HG03432 (cell line): ENCODE measurements around the gene COL9A1.
"Not testable (repeated sequence)": the region's sequence is repeated elsewhere in the genome, so short reads cannot be mapped to it uniquely, and the experiment has no call there.

Source experiments
- ATAC-seq: cut with Tn5 transposase; IDR thresholded peaks from one replicate; pipeline ENCODE4 v1.9.1; 2021; ENCODE audit warnings: mild to moderate bottlenecking, moderate library complexity; ENCODE audit not compliant: unreplicated experiment

COL9A1 gene

GRCh38 chr6:70303034-70303525, at the start of gene COL9A1:
TSS of gene COL9A1 (minus strand) at chr6:70303084. CDS start at chr6:70302924, 160 bp downstream.
- ATAC-seq, result no peak

DNA sequence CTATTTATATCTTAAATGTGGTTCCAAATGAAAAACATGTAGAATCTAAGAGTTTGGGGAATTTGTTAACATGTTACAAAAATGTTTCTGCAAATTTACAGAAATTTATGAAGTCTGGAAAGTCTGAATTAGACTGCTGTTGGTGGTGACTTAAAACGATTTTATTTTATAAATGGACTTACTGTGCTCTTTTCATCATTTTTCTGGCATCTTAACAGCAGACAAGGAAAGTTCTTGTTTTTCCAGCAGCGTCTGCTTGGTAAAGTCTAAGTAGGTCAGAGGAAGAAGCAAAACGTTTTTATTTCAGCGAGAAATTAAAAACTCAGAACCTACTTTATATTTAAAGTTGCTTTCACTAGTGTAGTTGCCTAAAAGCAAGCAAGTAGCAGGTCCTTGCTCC, 48.6 kb upstream of the COL9A1 start:
- ATAC-seq, result no peak

DNA sequence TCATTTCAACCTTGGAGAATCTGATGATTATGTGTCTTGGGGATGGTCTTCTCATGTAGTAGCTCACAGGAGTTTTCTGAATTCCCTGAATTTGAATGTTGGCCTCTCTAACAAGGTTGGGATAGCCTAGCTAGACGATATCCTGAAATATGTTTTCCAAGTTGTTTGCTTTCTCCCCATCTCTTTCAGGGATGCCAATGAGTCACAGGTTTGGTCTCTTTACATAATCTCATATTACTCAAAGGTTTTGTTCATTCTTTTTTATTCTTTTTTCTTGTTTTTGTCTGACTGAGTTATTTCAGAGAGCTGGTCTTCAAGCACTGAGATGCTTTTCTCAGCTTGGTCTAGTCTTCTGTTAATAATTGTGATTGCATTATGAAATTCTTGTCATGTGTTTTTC, 42.7 kb upstream of the COL9A1 start:
- no peak for ATAC-seq

GRCh38 chr6:70343313-70343712, 40.4 kb upstream of the COL9A1 start:
- no peak for ATAC-seq

GRCh38 chr6:70339810-70340209, 36.9 kb upstream of the COL9A1 start:
- ATAC-seq, result not testable (repeated sequence)

DNA sequence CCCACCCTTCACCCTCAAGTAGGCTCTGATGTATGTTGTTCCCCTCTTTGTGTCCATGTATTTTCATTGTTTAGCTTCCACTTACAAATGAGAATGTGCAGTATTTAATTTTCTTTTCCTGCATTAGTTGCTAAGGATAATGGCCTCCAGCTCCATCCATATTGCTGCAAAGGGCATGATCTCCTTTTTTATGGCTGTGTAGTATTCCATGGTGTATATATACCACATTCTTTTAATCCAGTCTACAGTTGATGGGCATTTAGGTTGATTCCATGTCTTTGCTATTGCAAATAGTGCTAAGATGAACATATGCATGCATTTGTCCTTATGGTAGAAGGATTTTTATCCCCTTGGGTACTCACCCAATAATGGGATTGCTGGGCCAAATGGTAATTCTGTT, 35.9 kb upstream of the COL9A1 start:
- ATAC-seq, result no peak

DNA sequence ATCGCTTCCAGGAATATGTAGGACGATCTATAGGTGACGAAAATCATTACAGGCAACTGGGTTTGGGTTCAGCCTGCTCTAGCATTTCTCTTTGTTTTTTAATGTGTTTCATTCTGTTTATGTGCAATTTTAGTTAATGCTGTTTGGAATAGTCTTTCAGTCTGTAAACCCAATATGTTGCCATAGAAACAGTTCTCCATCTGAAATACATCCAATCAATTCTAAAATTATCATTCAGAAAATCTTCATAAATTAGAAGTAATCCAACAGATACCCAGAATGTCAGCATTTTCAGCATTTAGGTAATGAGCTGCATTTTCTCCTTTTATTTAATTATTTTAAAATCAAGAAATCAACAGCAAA, 34.8 kb upstream of the COL9A1 start:
- ATAC-seq, result no peak

GRCh38 chr6:70336996-70337742, 34.3 kb upstream of the COL9A1 start:
- ATAC-seq, result no peak

GRCh38 chr6:70327036-70327435, 24.2 kb upstream of the COL9A1 start:
- ATAC-seq, result no peak

GRCh38 chr6:70325009-70325408, 22.1 kb upstream of the COL9A1 start:
- ATAC-seq, result no peak

DNA sequence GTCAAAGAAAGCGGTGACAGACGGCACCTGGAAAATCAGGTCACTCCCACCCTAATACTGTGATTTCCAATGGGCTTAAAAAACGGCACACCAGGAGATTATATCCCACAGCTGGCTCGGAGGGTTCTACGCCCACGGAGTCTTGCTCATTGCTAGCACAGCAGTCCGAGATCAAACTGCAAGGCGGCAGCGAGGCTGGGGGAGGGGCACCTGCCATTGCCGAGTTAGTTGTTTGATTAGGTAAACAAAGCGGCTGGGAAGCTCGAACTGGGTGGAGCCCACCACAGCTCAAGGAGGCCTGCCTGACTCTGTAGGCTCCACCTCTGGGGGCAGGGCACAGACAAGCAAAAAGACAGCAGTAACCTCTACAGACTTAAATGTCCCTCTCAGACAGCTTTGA, 14.9 kb upstream of the COL9A1 start:
- not testable (repeated sequence) for ATAC-seq

DNA sequence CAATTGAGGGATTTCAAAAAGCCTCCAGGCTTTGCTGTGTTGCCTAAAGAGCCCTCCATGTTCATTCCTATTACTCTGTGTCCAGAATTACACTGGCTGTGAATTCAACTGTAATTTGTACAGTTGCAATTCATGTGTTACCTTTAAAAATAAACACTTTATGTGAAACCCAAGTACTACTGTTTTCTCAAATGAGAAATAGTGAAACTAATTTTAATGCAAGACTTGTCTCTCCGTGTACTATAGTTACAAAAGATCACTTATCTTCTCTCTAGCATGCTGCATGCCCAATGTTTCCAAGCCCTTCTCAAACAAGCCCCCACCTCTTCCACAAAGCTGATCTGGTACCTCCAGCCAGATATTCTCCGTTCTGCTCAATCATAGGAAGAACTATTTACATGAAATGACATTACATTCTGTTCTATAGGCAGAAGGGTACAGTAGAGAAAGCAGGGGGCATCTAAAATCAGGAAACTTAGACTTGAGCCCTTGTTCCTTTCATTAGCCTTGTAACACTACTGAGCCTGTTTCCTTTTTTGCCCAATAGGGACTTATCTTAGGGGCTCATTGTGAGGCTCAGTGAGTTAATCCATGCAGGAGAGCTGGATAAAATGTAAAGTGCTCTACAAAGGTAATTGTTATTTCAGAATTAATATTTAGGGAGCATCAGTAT, 12.3 kb upstream of the COL9A1 start:
- ATAC-seq, result peak; percentile 73

DNA sequence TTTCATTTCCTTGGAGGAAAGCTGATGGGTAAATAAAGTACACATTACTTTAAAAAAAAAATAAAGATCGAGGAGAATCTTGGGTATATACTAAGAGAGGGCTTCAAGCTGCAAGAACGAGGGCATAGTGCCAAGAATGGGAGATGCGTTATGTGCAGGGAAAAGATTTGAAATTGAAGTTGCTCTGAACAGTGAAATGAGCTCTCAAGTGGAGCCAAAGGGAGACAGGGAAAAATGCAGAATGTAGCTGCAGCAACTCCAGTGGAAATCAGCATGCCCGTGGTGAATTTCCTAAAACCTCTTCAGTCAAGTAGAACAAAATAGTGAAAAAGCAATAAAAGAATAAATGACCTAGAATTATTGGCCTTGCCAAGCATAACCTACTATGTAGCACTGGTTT, 11.4 kb upstream of the COL9A1 start:
- ATAC-seq, result no peak

- ATAC-seq, result no peak
Observed at GRCh38 chr6:70312165-70312745, 9.4 kb upstream of the COL9A1 start.

GRCh38 chr6:70310063-70310694, 7.3 kb upstream of the COL9A1 start:
- peak; percentile 37 for ATAC-seq

DNA sequence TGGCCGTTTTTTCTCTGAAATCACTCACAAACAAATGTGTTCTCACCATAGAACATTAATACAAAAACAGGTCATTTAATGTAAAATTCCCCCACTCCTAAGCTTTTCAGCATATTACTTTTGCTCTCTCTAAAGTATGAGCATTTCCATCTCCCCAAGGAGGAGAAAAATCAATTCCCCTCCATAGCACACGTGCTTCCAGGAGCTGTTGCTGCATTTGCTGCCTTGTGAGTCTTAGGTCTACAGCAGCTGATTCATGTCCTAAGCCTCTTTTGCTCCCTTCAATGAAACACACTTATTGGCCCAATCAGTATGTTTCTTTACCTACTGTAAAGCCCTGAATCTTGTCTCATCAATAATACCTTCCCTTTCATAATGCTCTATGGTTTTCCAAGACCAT, 6.4 kb upstream of the COL9A1 start:
- no peak for ATAC-seq

DNA sequence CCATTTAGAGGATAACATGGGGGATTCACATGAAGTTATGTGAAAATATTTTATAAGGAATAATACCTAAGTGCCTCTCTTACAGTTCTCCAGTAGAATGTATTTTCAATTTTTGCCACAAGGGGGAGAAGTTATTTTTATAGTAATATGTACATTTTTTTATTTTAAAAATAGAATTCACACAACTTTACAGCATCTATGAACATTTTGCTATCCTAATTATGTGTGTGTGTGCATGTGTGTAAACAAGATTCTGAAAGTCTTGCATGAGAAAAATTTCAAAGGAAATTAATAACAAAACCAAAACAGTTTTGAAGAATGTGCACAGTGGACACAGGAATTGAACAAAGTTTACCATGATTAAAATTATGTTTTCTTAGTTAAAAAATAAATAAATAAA, 5.3 kb upstream of the COL9A1 start:
- not testable (repeated sequence) for ATAC-seq

- ATAC-seq, result no peak
Observed at GRCh38 chr6:70307008-70307407, 4.1 kb upstream of the COL9A1 start.

DNA sequence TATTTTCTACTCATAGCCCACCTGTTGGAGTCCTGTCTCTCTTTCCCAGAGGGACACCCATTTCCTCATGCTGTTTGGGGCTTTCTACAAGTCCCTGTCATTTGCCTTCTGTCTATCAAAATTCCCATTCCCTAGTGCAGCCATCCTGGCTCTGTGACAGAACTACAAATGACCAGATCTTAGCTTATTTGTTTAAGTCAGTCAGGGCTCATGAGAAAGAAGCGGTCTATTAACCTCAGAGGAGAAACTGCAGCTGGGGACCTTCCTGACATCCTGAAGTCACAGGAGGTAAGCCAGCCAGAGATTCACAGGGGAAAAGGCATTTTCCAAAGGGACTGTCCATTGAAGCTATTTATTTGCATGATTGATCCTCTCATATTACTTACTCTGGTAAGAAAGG, 1.7 kb upstream of the COL9A1 start:
- ATAC-seq, result no peak

GRCh38 chr6:70299456-70299855, 3.4 kb downstream of the COL9A1 start:
- no peak for ATAC-seq

DNA sequence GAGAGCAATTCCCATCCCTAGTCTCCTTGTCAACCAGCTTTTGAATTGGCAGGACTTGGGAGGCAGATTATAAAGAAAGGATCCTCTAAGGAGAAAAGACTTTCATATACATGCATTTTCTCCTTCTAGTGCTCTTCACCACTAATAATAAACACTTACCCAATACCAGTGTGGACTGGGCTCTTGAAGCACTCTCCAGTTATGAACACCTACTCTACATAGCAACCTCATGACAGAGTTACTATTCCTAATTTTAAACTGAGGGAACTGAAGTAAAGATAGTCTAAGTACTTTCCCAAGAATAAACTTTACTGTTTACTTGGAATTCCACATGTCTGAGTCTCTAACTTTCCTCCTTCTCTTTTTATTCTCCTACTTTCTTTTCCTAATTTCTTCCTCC, 4.8 kb downstream of the COL9A1 start:
- ATAC-seq, result no peak

DNA sequence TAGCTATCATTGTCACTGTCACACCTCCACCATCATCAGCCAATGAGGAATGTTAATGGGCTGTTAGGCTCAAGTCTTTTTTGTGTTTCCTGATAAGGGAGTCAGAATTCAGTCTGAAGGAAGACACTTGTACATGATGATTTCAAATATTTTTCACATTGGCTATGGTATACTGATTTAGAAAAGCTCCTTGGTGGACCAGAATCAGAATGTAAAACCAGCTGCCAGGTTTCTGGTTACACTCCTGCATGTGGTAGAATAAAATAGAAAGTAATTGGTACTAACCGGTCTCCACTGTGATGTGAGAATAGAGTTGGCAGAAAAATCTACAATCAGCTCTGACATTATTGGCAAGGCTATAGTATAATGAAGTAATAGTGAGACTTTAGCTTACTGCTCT, 10.7 kb downstream of the COL9A1 start:
- no peak for ATAC-seq
